ENCODE data around the gene TMEM260. TPM values are rescaled to one million over a fixed set of nuclear protein-coding genes. Genes with fewer than 3 reads are reported as not detected.

Gene TMEM260
- total and polyA plus RNA-seq, 10 donors = 8.4 to 42.9 (median 30.2) TPM

GRCh38 chr14:56635041-56635440, 55.4 kb downstream of the TMEM260 start:
- no peak for DNase-seq
- Histone ChIP-seq H3K4me3 (no peak overlapping the region), H3K9me3 (peaks cover 0 to 12% (median 10%) of the 10 kb centered on the region in 8 donors), H3K27me3 (replicated peaks in 1 of 7) (no peaks in the 10 kb centered on the region), H3K4me1 (no peaks in the 10 kb centered on the region), H3K27ac (no peak overlapping the region), H3K36me3 (peaks cover 6 to 100% (median 88%) of the 10 kb centered on the region in 6 donors)
- whole genome bisulfite sequencing, 5 donors = 88 to 97% (median 97%) methylated on average over 2 of the region's 2 CpGs
- intact Hi-C loops (cut with DNase I; ENCODE audit: low total_unique reads) = no loop called here
- TF ChIP-seq POLR2A (IDR thresholded peaks at IDR 0.05) (no peak), POLR2AphosphoS5 (IDR thresholded peaks at IDR 0.05) (no peak), CTCF (IDR thresholded peaks at IDR 0.05 in 8 of 11, conservative IDR thresholded peaks at IDR 0.05 in 3 of 11) (no peak)

GRCh38 chr14:56647493-56647892, 67.9 kb downstream of the TMEM260 start:
- DNase-seq = no peak
- H3K27ac ChIP-seq = no peak overlapping the region
- H3K9me3 ChIP-seq = no peaks in the 10 kb centered on the region
- no peaks in the 10 kb centered on the region for H3K4me1 ChIP-seq
- H3K27me3 ChIP-seq (replicated peaks in 1 of 7) = no peaks in the 10 kb centered on the region
- 93 to 96% (median 94%) methylated on average over 2 of the region's 2 CpGs for WGBS, 5 donors
- intact Hi-C loops (cut with DNase I; ENCODE audit: low total_unique reads) = no loop called here
- no peak overlapping the region for H3K4me3 ChIP-seq
- TF ChIP-seq POLR2A (IDR thresholded peaks at IDR 0.05) (no peak), CTCF (IDR thresholded peaks at IDR 0.05 in 8 of 11, conservative IDR thresholded peaks at IDR 0.05 in 3 of 11) (no peak), POLR2AphosphoS5 (IDR thresholded peaks at IDR 0.05) (no peak)
- H3K36me3 ChIP-seq = peaks cover 0 to 59% (median 8%) of the 10 kb centered on the region in 6 donors

GRCh38 chr14:56648508-56649301, 69.1 kb downstream of the TMEM260 start:
- whole genome bisulfite sequencing, 5 donors = 89 to 95% (median 92%) methylated on average over 6 of the region's 6 CpGs
- Histone ChIP-seq H3K36me3 (peaks cover 0 to 64% (median 8%) of the 10 kb centered on the region in 6 donors), H3K4me3 (no peak overlapping the region), H3K27ac (no peak overlapping the region), H3K4me1 (no peaks in the 10 kb centered on the region), H3K27me3 (replicated peaks in 1 of 7) (no peaks in the 10 kb centered on the region), H3K9me3 (no peaks in the 10 kb centered on the region)
- intact Hi-C loops (cut with DNase I; ENCODE audit: low total_unique reads) = no loop called here
- no peak for TF ChIP-seq CTCF (IDR thresholded peaks at IDR 0.05 in 8 of 11, conservative IDR thresholded peaks at IDR 0.05 in 3 of 11)
- TF ChIP-seq POLR2AphosphoS5 (IDR thresholded peaks at IDR 0.05) = no peak
- no peak for TF ChIP-seq POLR2A (IDR thresholded peaks at IDR 0.05)
- no peak for DNase-seq

- 95 to 99% (median 96%) methylated on average over 3 of the region's 3 CpGs for WGBS, 5 donors
- Histone ChIP-seq H3K27me3 (replicated peaks in 1 of 7) (no peaks in the 10 kb centered on the region), H3K36me3 (peaks cover 0 to 64% (median 8%) of the 10 kb centered on the region in 6 donors), H3K4me1 (no peaks in the 10 kb centered on the region), H3K4me3 (no peak overlapping the region), H3K9me3 (no peaks in the 10 kb centered on the region), H3K27ac (no peak overlapping the region)
- intact Hi-C loops (cut with DNase I; ENCODE audit: low total_unique reads) = no loop called here
- no peak for DNase-seq
- TF ChIP-seq POLR2A (IDR thresholded peaks at IDR 0.05) = no peak
- TF ChIP-seq CTCF (IDR thresholded peaks at IDR 0.05 in 8 of 11, conservative IDR thresholded peaks at IDR 0.05 in 3 of 11) = no peak
- TF ChIP-seq POLR2AphosphoS5 (IDR thresholded peaks at IDR 0.05) = no peak
Measured at GRCh38 chr14:56649382-56649781, 69.8 kb downstream of the TMEM260 start.

Measured in spleen (tissue), 11 donors.